ENCODE results near the gene UPK3B.
A peak's percentile ranks its signal among the peaks of the same experiment; 100 is the strongest.
"Not testable (repeated sequence)": the region's sequence is repeated elsewhere in the genome, so short reads cannot be mapped to it uniquely, and the experiment has no call there.

The UPK3B gene

DNA sequence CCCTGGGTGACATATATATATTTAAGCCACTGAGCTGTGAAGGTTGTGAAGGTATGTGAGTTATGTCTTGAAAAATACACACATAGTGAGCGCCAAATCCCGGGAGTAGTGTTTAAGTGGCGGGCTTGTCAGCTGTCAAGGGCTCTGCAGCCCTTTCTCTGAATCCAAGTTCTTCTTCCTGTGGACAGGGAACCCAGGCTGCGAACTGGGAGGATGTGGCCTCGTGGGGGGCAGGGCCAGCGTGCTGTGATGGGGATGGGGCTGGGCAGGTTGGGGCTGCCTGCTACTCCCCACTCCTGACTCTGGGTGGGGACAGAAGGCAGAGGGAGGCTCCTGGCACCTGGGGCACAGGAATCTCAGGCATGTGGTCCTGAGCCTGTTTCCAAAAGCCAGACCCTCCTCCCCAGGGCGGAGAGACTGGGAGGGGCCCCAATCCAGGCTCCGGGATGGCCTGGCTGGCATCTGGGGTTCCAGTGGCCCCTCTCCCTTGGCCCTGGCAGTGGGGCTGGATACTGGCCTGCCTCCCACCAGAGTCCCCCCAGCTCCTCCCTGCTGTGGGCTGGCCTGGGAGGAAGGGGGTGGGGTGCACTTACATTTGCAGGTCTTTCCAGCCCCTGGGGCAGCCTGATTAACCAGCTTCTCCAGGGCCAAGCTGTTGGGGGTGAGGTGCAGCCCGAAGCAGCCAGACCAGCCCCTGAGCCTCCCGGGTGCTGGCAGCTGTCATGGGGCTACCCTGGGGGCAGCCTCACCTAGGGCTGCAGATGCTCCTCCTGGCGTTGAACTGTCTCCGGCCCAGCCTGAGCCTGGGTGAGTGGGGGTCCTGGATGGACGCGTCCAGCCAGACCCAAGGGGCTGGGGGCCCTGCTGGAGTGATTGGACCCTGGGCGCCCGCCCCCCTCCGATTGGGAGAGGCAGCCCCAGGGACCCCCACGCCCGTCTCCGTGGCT is at the start of gene UPK3B:
Gene UPK3B, plus strand, starts transcription at position 622 of the 947 bp plus-strand sequence. Its CDS starts 101 bp downstream, at position 723.
- DNase-seq (ENCODE audit: low read depth, low spot score) = peak; percentile 38

DNA sequence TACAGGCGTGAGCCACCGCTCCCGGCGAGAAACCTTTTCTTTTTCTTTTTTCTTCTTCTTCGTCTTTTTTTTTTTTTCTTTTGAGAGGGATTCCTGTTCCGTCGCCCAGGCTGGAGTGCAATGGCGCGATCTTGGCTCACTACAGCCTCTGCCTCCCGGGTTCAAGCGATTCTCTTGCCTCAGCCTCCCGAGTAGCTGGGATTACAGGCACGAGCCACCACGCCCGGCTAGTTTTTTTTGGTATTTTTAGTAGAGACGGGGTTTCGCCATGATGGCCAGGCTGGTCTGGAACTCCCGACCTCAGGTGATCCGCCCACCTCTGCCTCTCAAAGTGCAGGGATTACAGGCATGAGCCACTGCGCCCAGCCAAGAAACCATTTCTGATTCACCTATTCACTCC is 49.6 kb upstream of the UPK3B start:
- DNase-seq (ENCODE audit: low read depth, low spot score) = not testable (repeated sequence)

DNA sequence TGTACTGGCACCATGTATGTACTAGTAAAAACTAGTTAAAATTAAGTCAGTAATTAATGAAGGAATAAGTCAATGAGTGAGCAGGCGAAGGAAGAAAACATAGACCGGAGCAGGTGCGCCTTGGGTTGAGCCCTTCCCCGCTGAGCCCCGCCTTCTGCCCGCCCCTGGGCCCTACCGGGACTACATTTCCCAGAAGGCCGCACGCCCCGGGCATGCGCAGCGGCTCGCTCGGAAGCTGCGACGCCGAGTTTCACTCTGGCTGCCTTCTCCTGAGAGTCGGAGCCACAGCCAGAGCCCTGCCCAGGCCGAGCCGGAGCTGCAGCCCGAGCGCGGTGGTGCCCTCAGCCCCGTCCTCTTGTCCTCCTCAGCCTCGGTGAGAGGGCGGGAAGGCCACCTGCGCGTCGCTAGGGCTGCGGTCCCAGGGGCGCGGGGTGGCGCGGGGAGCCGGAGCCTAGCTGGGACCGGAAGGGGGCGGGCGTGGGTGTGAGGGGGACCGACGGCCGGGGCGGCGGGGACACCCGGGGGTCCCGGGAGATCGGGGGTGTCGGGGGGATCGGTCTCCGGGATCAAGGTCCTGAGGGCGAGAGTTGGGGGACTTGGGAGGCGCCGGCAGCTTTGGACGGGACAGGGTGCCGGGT is 48.8 kb upstream of the UPK3B start, which contains the start of gene DTX2:
Gene DTX2, plus strand, starts transcription at position 246 of the 638 bp plus-strand sequence. CDS start 18,801 bp downstream, outside the sequence.
- DNase-seq (ENCODE audit: low read depth, low spot score) = not testable (repeated sequence)

DNA sequence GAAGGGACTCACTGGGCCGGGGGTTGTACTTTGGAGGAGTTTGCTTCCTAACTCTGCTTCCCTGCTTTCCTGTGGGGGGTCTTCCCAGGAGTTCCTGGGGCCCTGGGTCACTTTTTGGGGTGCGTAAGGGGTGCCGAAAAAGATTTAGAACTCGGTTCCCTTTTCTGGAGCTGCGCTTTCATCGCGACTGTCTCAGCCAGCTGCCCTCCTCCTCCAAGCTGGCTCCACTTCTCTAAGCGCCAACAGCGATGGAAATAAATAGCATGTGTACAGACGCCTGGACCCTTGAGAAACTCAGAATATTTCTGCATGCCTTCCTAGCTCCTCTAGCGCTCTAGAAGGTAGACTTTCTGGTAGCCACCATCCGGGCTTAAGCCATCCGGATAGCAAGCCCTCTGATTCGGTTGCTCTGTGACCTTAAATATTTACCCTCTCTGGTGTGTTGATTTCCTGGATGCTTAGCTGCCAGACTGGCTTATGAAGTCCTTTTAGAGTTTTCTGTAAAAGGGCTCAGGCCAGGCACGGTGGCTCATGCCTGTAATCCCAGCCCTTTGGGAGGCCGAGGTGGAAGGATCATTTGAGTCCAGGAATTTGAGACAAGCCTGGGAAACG is 48.0 kb upstream of the UPK3B start:
- not testable (repeated sequence) for DNase-seq (ENCODE audit: low read depth, low spot score)

DNA sequence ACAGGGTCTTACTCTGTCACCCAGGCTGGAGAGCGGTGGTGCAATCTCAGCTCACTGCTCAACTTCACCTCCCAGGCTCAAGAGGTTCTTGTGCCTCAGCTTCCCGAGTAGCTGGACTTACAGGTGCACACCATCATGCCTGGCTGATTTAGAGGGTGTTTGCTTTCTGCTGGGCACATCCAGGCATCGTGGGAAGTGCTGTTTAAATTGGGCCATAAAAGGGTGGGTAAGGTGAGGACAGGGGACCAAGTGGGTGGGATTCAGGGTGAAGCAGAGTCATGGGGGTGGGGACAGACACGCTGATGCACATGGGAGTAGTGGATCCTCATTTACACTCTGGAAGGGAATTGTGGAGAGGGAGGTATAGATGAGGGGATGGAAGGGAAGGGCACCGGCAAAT is 45.4 kb upstream of the UPK3B start:
- DNase-seq (ENCODE audit: low read depth, low spot score) = not testable (repeated sequence)

DNA sequence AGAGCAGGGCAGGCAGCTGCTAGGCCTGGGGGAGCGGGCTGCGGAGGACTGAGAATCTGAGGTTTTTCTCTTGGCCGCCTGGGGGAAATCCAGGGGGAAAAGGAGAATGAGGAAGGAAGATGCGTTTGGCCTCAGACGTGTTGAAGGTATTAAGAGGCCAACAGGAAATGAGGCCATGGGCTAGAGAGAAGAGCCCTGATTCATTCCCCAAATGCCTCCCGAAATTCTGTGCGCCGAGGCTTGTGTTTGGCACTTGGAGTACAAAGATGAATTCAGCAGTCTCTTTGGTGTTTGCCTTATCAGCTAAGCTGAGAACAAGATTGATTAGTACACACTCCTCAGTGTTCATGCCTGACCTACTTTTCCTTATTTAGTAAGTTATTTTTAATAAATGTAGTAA is 44.4 kb upstream of the UPK3B start:
- not testable (repeated sequence) for DNase-seq (ENCODE audit: low read depth, low spot score)

DNA sequence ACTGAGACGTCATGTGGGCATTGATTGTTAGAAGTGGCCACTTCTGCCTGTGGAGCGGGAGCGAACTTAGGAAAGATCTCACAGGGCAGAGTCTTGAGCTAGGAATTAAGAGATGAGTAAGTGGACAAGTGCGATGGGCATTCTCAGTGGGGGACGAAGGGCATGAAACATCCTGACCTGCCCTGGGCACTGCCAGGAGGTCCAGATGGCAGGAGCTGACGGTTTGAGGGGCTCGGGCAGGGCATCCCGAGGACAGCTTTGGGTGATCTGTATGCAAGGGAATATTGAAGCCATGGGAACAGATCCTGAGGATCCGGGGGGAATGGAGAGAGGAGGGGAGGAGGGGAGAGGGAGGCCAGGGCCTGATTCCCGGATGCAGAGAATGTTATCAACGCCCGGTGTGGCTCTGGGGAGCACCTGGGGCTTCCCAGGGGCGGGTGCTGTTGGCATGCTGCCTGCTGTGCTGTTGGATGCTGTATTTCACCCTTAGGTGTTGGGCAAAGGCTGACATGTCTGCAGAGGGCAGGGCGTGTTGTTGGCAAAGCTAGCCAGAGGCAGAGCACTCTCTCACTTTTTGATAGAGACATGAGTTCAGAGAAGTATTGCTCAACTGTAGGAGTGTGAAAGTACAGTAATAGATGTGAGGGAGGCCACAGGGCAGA is 42.5 kb upstream of the UPK3B start:
- DNase-seq (ENCODE audit: low read depth, low spot score) = not testable (repeated sequence)

DNA sequence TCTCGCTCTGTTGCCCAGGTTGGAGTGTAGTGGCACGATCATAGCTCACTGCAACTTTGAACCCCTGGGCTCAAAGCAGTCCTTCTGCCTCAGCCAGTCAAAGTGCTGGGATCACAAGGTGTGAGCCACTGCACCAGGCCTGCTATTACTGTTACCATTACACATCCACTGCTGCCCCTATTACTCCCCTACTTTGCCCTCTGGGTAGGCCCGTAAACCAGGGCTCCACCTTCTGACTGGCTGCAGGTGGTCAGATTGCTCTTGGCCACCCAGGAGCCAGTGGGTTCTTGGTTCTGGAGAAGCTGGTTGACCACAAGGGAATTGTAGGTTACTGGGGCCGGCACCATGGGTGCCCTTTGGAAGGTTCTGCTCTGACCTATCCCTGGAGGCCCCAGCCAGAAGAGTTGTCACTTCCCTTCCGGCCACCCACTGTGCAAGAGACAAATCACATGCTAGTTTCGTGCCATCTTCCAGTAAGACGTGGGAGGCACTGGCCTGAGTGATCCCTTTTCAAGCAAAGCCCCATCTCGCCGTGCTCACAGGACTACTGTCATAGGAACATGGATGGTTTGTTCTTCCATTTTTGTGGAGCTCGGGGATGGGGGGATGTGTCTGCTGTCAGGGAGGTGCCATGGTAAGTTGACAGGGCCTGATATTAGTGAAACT is 38.7 kb upstream of the UPK3B start:
- not testable (repeated sequence) for DNase-seq (ENCODE audit: low read depth, low spot score)

DNA sequence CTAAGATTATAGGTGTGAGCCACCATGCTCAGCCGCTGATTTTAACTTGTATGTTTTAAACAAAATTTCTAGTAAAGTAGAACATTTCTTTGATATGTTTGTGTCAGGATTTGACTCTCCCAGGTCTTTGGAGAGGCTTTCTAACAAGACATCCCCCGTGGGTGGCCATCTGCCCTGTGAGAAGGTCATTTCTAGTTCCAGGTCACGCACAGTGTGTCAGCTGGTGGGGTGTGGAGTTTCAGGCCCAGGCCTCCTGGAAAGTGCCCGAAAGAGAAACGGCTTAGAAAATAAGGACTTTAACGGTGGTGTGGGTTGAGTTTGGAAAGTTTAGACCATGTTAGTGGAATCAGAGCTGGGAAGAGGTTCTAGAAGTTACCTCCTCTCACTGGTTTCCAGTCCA is 37.3 kb upstream of the UPK3B start:
- DNase-seq (ENCODE audit: low read depth, low spot score) = not testable (repeated sequence)

DNA sequence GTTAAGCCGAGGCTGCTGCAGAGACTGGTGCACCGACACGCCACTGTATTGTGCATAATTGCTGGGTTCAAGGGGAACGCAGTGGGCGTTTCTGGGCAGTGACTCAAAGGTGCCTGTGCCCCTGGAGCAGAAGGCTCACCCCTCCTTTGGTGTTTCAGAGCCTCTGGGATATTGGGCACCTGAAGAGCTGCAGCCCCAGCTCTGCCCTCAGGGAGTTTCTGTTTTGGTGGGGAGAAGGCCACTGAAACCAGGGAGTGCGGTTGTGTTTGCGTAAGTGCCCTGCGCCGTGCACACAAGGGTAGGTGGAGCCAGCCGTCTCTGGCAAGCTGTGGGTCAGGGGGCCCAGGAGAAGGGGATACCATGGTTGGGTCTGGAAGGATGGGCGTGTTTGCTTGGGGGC is 34.1 kb upstream of the UPK3B start:
- not testable (repeated sequence) for DNase-seq (ENCODE audit: low read depth, low spot score)

DNA sequence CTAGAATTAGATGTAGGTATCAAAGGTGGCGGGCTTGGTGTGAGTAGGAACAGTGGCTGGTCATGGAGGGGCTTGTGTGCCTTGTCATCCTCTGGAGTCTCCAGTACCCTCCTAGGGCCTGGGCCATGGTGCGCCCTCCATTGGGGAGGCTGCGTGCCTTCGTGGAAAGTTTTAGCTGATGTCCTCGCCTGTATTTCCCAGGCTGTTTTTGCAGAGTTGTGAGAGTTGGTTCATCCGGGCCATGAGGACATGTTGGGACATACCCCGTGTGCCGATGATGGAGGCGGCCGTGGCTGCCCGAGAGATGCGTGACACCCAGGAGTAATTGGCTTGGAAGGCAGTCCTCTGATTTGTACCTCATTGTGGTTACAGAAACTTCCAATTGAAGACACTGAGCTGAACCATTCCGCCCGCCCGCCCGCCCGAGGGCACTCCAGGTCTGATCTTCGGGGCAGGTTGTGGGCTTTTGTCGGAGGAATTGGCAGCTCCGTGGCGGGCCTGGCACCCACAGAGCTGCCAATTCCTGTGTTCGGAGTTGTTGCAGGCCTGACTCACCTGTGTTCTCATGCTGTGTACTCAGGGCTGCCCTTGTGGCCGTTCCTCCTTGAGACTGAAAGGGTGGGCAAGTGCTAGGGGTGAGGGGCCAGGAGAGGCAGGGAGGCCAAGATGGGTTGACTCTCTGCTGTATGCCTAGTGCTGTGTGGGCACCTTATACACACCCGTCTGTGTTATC is 33.4 kb upstream of the UPK3B start:
- DNase-seq (ENCODE audit: low read depth, low spot score) = not testable (repeated sequence)

DNA sequence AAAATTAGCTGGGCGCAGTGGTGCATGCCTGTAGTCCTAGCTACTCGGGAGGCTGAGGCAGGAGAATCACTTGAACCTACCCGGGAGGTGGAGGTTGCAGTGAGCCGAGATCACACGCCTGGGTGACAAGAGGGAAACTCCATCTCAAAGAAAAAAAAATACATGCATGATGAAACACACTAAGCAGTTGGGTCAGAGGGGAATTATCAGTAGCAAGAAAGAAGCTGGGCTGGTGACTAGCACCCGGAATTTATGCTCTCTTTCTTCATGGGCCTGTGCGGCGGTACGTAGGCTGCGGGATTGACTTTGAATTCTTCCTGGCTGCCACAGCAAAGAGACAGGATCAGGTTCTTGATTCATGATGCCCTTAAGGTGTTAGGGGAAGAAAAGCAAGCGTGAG is 30.7 kb upstream of the UPK3B start:
- DNase-seq (ENCODE audit: low read depth, low spot score) = not testable (repeated sequence)

DNA sequence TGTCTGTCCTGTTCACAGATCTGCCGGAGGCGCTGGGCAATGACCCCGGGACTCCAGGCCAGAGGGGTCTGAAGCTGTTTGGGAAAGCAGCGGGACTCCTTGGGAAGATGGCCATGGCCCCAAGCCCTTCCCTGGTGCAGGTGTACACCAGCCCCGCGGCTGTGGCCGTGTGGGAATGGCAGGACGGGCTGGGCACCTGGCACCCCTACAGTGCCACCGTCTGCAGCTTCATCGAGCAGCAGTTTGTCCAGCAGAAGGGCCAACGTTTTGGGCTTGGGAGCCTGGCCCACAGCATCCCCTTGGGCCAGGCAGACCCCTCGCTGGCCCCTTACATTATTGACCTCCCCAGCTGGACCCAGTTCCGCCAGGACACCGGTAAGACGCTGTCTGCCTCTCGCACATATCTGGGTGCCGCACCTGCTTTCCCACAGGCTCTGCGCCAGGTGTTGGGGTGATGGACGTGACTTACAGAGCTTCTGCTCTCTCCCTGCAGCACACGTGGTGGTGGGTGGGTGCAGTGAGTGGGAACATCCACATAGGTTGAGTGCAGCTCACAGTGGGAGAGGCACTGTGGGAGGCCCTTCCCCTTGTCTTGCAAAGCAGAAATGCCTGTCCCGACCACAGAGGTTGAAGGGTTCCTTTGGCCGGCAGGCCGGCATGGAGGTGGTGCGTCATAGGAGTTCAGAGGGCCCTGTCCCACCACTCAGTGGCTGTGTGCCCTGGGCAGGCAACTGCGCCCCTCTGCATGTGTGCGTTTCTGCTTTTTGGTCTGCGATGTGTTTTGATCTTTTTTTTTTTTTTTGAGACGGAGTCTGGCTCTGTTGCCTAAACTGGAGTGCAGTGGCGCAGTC is 29.7 kb upstream of the UPK3B start:
- DNase-seq (ENCODE audit: low read depth, low spot score) = not testable (repeated sequence)

DNA sequence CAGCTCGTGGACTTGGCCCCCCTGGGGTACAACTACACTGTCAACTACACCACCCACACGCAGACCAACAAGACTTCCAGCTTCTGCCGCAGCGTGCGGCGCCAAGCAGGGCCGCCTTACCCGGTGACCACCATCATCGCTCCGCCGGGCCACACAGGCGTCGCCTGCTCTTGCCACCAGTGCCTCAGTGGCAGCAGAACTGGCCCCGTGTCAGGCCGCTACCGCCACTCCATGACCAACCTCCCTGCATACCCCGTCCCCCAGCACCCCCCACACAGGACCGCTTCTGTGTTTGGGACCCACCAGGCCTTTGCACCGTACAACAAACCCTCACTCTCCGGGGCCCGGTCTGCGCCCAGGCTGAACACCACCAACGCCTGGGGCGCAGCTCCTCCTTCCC is 27.7 kb upstream of the UPK3B start:
- DNase-seq (ENCODE audit: low read depth, low spot score) = not testable (repeated sequence)

DNA sequence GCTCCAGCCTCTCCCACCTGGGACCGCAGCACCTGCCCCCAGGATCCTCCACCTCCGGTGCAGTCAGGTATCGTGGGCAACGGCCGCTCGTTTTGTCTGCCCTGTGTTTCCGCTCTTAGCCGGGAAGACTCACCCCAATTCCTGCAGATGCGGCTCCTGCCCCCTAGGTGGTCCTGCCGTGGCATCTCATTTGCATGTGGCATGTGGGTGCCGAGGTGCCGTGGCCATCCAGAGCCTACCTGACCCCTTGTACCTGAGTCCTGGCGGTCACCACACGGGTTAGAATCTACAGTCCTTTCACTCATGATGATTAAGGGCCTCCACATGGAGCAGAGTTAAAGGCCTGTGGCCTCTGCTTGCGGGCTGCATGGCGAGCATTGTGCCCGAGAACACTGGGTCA is 27.3 kb upstream of the UPK3B start:
- not testable (repeated sequence) for DNase-seq (ENCODE audit: low read depth, low spot score)

DNA sequence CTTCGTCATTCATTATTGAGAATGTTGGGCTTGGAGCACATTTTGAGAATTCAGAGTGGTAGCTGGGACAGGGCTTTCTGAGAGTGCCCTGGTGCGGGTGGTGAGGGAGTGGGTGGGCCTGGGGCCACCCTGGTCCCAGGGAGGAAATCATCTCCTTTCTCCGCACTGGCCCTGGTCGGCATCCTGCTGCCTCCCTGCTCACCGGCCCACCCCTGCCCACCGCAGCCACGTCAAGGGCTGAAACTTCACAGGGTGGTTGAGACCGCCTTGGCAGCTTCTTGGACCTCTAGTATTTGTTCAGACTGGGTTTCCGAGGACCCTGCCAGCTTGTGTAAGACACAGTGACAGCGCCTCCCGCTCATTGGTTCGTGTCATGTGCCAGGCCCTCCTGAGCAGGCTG is 25.9 kb upstream of the UPK3B start:
- DNase-seq (ENCODE audit: low read depth, low spot score) = not testable (repeated sequence)

DNA sequence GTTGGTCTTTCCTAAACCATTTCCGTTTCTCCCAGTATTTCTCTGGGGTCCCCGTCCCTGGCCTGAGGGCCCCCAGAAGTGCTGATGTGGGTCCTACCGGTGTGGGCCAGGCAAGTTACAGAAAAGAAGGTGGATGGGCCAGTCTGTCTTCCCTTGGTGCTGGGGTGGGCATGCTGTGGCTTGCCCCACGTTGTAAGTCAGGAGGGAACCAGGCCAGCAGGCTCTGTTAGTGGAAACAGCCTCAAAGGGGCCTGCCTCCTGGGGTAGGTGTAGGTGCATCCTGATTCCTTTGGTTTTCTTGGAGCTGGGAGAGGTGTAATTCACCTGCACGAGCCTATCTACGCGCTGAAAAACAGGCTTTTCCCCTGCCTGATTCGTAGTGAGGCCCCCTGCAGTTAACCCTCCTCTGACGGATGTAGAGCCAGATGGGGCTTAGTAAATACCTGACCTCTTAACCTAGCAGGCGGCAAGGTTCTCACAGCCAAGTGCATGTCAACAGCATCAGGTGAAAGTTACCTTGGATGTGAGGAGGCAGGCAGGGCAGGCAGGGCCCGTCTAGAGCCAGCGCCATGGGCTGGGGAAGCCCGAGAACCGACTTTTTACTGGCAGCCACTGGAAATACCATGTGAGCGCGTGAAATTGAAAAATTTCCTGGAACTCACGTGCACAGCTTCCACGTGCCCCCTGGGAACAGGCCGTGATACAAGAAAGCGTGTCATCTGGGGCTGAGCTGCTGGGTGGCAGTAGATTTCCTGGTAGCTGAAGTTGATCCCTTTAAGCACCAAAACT is 24.3 kb upstream of the UPK3B start:
- not testable (repeated sequence) for DNase-seq (ENCODE audit: low read depth, low spot score)

DNA sequence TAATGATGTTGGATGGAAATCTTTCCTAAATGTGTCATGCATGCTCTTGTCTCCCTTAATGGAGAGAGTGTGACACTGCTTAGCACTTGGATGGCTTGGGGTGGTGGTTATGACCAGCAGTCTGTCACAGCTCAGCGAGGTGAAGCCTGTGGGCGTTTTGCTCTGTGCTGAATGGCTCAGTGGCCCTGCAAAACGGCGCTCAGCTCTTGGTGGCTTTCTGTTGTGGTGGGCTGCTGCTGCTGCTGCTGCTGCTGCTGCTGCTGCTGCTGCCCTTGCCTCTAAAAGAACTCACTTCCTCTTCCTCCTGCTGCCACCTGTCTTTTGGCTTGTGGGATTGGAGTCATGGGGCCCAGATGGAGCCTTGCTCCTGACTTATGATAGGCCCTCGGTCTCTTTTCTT is 23.7 kb upstream of the UPK3B start:
- not testable (repeated sequence) for DNase-seq (ENCODE audit: low read depth, low spot score)

DNA sequence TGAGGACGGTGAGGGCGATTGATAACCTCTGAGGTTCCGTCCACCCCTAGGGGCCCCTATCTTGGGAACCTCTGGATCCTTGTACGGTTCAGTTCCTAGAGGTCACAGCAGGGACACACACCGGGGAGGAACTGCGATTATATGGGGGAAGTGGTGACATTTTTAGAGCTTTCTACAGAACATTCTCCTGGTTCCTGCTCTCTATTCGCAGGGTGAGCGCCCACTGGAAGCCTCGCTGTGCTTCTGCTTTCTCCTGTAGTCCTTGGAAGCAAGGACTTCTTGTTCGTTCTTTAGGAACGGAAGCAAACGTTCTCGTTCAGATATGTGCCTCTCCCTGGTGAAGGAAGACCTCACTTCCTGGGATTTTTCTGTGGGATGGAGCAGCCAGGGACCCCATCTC is 22.4 kb upstream of the UPK3B start:
- DNase-seq (ENCODE audit: low read depth, low spot score) = not testable (repeated sequence)
